ENCODE measurements around the gene MOGAT2.

MOGAT2 gene

GRCh38 chr11:75717608-75718418 lies at the start of gene MOGAT2:
Gene MOGAT2, plus strand, starts transcription at chr11:75717838. Its CDS starts 51 bp downstream, at chr11:75717889.
- in situ Hi-C loops (cut with HindIII; ENCODE audit: low sequenced_read_pairs), result no loop called here
- no peak for DNase-seq (ENCODE audit: low read depth, low spot score)
- TF ChIP-seq CTCF (IDR thresholded peaks at IDR 0.05; ENCODE audit: low read depth, low read length), result no peak

GRCh38 chr11:75668451-75669297 lies 49.0 kb upstream of the MOGAT2 start, which contains the start of gene MAP6:
Gene MAP6, minus strand, starts transcription at chr11:75669038. Its CDS starts 669 bp downstream, at chr11:75668369.
- in situ Hi-C loops (cut with HindIII; ENCODE audit: low sequenced_read_pairs), result no loop called here
- peak; percentile 10 for DNase-seq (ENCODE audit: low read depth, low spot score)
- H3K4me3 ChIP-seq (ENCODE audit: low read depth, low read length), result peak within 1 kb of the TSS; percentile 18
- no peak for TF ChIP-seq CTCF (IDR thresholded peaks at IDR 0.05; ENCODE audit: low read depth, low read length)

More at GRCh38 chr11:75717608-75718418, at the start of gene MOGAT2:
- H3K4me3 ChIP-seq (ENCODE audit: low read depth, low read length), result no peak within 1 kb of the TSS

- DNase-seq (ENCODE audit: low read depth, low spot score), result peak; percentile 30
- H3K4me3 ChIP-seq (ENCODE audit: low read depth, low read length), result no peak overlapping the region
- TF ChIP-seq CTCF (IDR thresholded peaks at IDR 0.05; ENCODE audit: low read depth, low read length), result no peak
- in situ Hi-C loops (cut with HindIII; ENCODE audit: low sequenced_read_pairs), result no loop called here
Measured at GRCh38 chr11:75673977-75674582, 43.6 kb upstream of the MOGAT2 start.

GRCh38 chr11:75677275-75677674 lies 40.4 kb upstream of the MOGAT2 start:
- H3K4me3 ChIP-seq (ENCODE audit: low read depth, low read length), result no peak overlapping the region
- in situ Hi-C loops (cut with HindIII; ENCODE audit: low sequenced_read_pairs), result no loop called here
- no peak for TF ChIP-seq CTCF (IDR thresholded peaks at IDR 0.05; ENCODE audit: low read depth, low read length)
- no peak for DNase-seq (ENCODE audit: low read depth, low spot score)

- H3K4me3 ChIP-seq (ENCODE audit: low read depth, low read length), result no peak overlapping the region
- TF ChIP-seq CTCF (IDR thresholded peaks at IDR 0.05; ENCODE audit: low read depth, low read length), result no peak
- in situ Hi-C loops (cut with HindIII; ENCODE audit: low sequenced_read_pairs), result no loop called here
- DNase-seq (ENCODE audit: low read depth, low spot score), result no peak
Measured at GRCh38 chr11:75677909-75678308, 39.7 kb upstream of the MOGAT2 start.

GRCh38 chr11:75678620-75679259 lies 38.9 kb upstream of the MOGAT2 start:
- in situ Hi-C loops (cut with HindIII; ENCODE audit: low sequenced_read_pairs), result no loop called here

More at GRCh38 chr11:75678620-75679259, 38.9 kb upstream of the MOGAT2 start:
- no peak overlapping the region for H3K4me3 ChIP-seq (ENCODE audit: low read depth, low read length)
- DNase-seq (ENCODE audit: low read depth, low spot score), result no peak
- no peak for TF ChIP-seq CTCF (IDR thresholded peaks at IDR 0.05; ENCODE audit: low read depth, low read length)

Data from astrocyte of the spinal cord (primary cell).